Activated CD4-positive, CD25-positive, alpha-beta regulatory T cell treated with anti-CD3 and anti-CD28 coated beads, Interleukin-2, amount 50 U/mL, for 72 hours (primary cell): ENCODE data around the gene SPDYE9.
"Not testable (repeated sequence)": the region's sequence is repeated elsewhere in the genome, so short reads cannot be mapped to it uniquely, and the experiment has no call there.

Source experiments
- DNase-seq: peaks from one replicate; pipeline ENCODE4 v3.0.0; 2021

Gene SPDYE9

GRCh38 chr7:73085938-73086337 is at the start of gene SPDYE9:
TSS of gene SPDYE9 (minus strand) at chr7:73086038. CDS start at chr7:73084238, 1,800 bp downstream.
- not testable (repeated sequence) for DNase-seq

- DNase-seq = not testable (repeated sequence)
Observed at GRCh38 chr7:73134866-73135265, 49.0 kb upstream of the SPDYE9 start.

GRCh38 chr7:73132651-73133217 is 46.9 kb upstream of the SPDYE9 start:
- not testable (repeated sequence) for DNase-seq

- DNase-seq = not testable (repeated sequence)
Observed at GRCh38 chr7:73130612-73131011, 44.8 kb upstream of the SPDYE9 start.

GRCh38 chr7:73124126-73124525 is 38.3 kb upstream of the SPDYE9 start:
- not testable (repeated sequence) for DNase-seq

GRCh38 chr7:73122778-73123447 is 37.1 kb upstream of the SPDYE9 start:
- DNase-seq = not testable (repeated sequence)

- DNase-seq = not testable (repeated sequence)
Observed at GRCh38 chr7:73118155-73118554, 32.3 kb upstream of the SPDYE9 start.

GRCh38 chr7:73057811-73058210 is 28.0 kb downstream of the SPDYE9 start, which contains the start of gene SPDYE11:
TSS of gene SPDYE11 (minus strand) at chr7:73057911. CDS start at chr7:73056111, 1,800 bp downstream.
- not testable (repeated sequence) for DNase-seq

- not testable (repeated sequence) for DNase-seq
Observed at GRCh38 chr7:73029666-73030065, 56.2 kb downstream of the SPDYE9 start, which contains the start of gene SPDYE8. TSS of gene SPDYE8 (minus strand) at chr7:73029766. CDS start at chr7:73027966, 1,800 bp downstream.
